NCI-H82 treated with DMSO at 0.1 percent for 48 hours (cell line): Measurements from ENCODE around the gene FLT1.

Experiments used
- DNase-seq: peaks from one replicate; lab custom pipeline; 2025; ENCODE audit not compliant: unreplicated experiment; lab: John Stamatoyannopoulos, UW

Gene FLT1

GRCh38 chr13:28429685-28430290, 65.1 kb downstream of the FLT1 start:
- no peak for DNase-seq

GRCh38 chr13:28429096-28429495, 65.8 kb downstream of the FLT1 start:
- DNase-seq = no peak

GRCh38 chr13:28426381-28426780, 68.5 kb downstream of the FLT1 start:
- DNase-seq = no peak

- no peak for DNase-seq
These were observed 69.1 kb downstream of the FLT1 start for GRCh38 chr13:28425793-28426192.

GRCh38 chr13:28424541-28424940, 70.4 kb downstream of the FLT1 start:
- no peak for DNase-seq

- DNase-seq = no peak
These were observed 71.9 kb downstream of the FLT1 start for GRCh38 chr13:28423010-28423409.

- DNase-seq = no peak
These were observed 73.1 kb downstream of the FLT1 start for GRCh38 chr13:28421676-28422410.

- no peak for DNase-seq
These were observed 74.2 kb downstream of the FLT1 start for GRCh38 chr13:28420704-28421103.

- DNase-seq = no peak
These were observed 78.9 kb downstream of the FLT1 start for GRCh38 chr13:28415994-28416421.

- no peak for DNase-seq
These were observed 80.9 kb downstream of the FLT1 start for GRCh38 chr13:28413999-28414398.

- DNase-seq = no peak
These were observed 81.9 kb downstream of the FLT1 start for GRCh38 chr13:28412981-28413380.

GRCh38 chr13:28411831-28412353, 83.0 kb downstream of the FLT1 start:
- DNase-seq = no peak

GRCh38 chr13:28410096-28410495, 84.8 kb downstream of the FLT1 start:
- no peak for DNase-seq

GRCh38 chr13:28409648-28410047, 85.3 kb downstream of the FLT1 start:
- no peak for DNase-seq

- DNase-seq = no peak
These were observed 86.1 kb downstream of the FLT1 start for GRCh38 chr13:28408863-28409262.

- DNase-seq = no peak
These were observed 86.6 kb downstream of the FLT1 start for GRCh38 chr13:28408235-28408848.

GRCh38 chr13:28406733-28407266, 88.1 kb downstream of the FLT1 start:
- DNase-seq = no peak

GRCh38 chr13:28402057-28402381, 92.9 kb downstream of the FLT1 start:
- no peak for DNase-seq

- DNase-seq = no peak
These were observed 93.4 kb downstream of the FLT1 start for GRCh38 chr13:28401303-28402056.

- DNase-seq = no peak
These were observed 98.9 kb downstream of the FLT1 start for GRCh38 chr13:28396053-28396452.

- no peak for DNase-seq
These were observed 100.5 kb downstream of the FLT1 start for GRCh38 chr13:28394422-28394821.
